Activated CD8-positive, alpha-beta memory T cell treated with anti-CD3 and anti-CD28 coated beads, Interleukin-2, amount 50 U/mL, for 1 hour (primary cell): ENCODE measurements around the gene PLEKHA1.

Experiments
- DNase-seq: peaks from one replicate; pipeline ENCODE4 v3.0.0-alpha.2; 2020; ENCODE audit errors: extremely low read depth

Gene PLEKHA1

GRCh38 chr10:122421742-122422141 lies 47.2 kb downstream of the PLEKHA1 start:
- DNase-seq, result no peak

DNA sequence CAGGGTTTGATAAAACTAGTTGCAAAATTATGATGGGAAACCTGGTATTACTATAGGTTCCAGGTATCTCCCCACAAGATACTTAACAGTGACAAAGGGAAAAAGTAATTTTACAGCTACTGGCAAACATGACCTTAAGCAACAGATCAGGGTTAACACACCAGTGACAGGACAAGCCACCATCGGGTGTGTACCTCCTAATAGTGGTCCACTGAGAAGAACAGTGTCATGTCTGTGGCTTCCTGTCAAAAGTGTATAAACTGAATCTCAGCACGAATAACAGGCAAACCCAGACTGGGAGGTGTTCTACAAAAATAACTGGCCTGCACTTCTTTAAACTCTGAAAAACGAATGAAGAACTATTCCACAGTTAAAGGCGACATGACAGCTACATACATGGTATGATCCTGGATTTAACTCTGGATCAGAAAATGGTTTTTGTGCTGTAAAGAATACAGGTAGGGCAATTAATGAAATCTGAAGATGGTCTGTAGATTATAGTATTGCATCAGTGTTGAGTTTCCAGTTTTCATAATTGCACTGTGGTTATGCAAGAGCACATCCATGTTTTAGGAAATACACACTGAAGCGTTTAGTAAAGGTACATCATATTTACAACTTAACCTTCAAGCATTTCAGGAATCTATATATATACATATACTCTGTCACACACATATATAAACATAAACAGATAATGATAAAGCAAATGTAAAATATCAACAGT lies 47.9 kb downstream of the PLEKHA1 start:
- no peak for DNase-seq

DNA sequence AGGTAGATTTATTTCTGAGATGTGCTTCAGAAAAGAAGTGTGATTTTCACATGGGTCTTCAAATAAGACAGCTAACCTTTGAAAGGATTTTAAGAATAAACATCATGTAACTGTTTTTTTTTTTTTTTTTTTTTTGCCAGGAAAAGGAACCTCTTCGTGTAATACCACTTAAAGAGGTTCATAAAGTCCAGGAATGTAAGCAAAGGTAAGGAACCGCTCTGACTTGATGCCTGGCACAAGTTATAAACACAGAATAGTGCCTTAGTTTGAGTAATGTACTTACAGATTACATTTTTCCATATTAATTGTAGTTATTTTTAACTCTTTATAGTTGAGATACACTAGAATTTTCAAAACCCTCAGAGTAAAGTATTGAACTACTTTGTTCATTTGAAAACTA lies 49.6 kb downstream of the PLEKHA1 start:
- no peak for DNase-seq

GRCh38 chr10:122426829-122427228 lies 52.3 kb downstream of the PLEKHA1 start:
- no peak for DNase-seq

DNA sequence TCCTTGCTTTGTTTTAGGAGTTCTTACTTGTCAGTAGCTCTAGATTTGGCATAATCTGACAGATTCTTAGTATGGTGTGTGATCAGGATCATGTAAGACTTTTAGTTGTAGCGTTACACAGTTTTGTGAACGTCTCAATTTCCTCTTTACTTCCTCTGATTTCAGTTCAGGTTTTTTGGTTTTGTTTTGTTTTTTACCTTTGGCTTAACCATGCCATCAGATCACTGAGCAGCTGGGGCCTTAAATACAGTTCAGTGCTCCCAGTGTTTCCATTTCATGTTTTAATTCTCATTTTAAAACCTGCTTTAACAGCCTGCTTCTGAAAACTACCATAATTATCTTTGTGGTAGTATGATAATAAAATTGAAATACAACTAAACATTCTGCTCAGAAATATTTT lies 52.8 kb downstream of the PLEKHA1 start:
- no peak for DNase-seq

GRCh38 chr10:122435212-122435827 lies 60.8 kb downstream of the PLEKHA1 start:
- DNase-seq, result no peak

GRCh38 chr10:122441961-122442360 lies 67.5 kb downstream of the PLEKHA1 start:
- no peak for DNase-seq

GRCh38 chr10:122445469-122445868 lies 71.0 kb downstream of the PLEKHA1 start:
- no peak for DNase-seq

GRCh38 chr10:122445904-122446303 lies 71.4 kb downstream of the PLEKHA1 start:
- DNase-seq, result no peak

GRCh38 chr10:122446668-122447423 lies 72.3 kb downstream of the PLEKHA1 start:
- no peak for DNase-seq

GRCh38 chr10:122448600-122448999 lies 74.1 kb downstream of the PLEKHA1 start:
- no peak for DNase-seq

DNA sequence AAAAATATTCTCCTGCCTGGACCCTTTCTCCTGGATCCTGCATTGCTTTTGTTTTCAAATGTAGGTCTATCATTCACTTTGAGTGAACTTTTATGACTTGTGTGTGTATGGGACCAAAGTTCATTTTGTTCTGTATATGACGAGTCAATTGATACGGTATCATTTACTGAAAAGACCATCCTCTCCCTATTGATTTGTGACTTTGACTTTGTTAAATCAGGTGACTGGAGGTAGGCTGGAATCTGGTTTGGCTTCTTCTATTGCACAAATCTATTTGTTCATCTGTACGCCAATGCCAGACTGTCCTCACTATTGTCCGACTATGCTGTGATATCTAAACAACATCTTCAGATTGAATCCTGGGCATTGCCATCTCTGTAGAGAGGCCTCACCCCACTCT lies 74.6 kb downstream of the PLEKHA1 start:
- no peak for DNase-seq

GRCh38 chr10:122450353-122450990 lies 76.0 kb downstream of the PLEKHA1 start:
- no peak for DNase-seq

GRCh38 chr10:122454071-122454470 lies 79.6 kb downstream of the PLEKHA1 start:
- no peak for DNase-seq

- DNase-seq, result no peak
Observed at GRCh38 chr10:122454603-122455080, 80.1 kb downstream of the PLEKHA1 start, which contains the start of gene ARMS2. ARMS2 (plus strand) TSS chr10:122454653; CDS start chr10:122454728, 75 bp downstream.

GRCh38 chr10:122455376-122456079 lies 81.0 kb downstream of the PLEKHA1 start:
- no peak for DNase-seq

- DNase-seq, result no peak
Observed at GRCh38 chr10:122457934-122458333, 83.4 kb downstream of the PLEKHA1 start.

GRCh38 chr10:122458693-122459092 lies 84.2 kb downstream of the PLEKHA1 start:
- no peak for DNase-seq

- DNase-seq, result no peak
Observed at GRCh38 chr10:122459561-122460273, 85.2 kb downstream of the PLEKHA1 start.

GRCh38 chr10:122460891-122461293 lies 86.4 kb downstream of the PLEKHA1 start:
- DNase-seq, result no peak

GRCh38 chr10:122461367-122461728 lies 86.8 kb downstream of the PLEKHA1 start, which contains the start of gene HTRA1:
HTRA1 (plus strand) TSS chr10:122461553; CDS start chr10:122461653, 100 bp downstream.
- no peak for DNase-seq
